ENCODE results near the gene UTS2R.

Gene UTS2R

GRCh38 chr17:82386881-82387704, 15.5 kb downstream of the UTS2R start:
- peaks cover 14% of the 10 kb centered on the region for H3K36me3 ChIP-seq
- peak overlapping the region; percentile 7 for H3K27ac ChIP-seq
- no peak overlapping the region for H3K4me3 ChIP-seq (ENCODE audit: low read depth, low read length)
- DNase-seq: no peak
- TF ChIP-seq CTCF (IDR thresholded peaks at IDR 0.05; ENCODE audit: low read depth, low read length): no peak
- H3K27me3 ChIP-seq (ENCODE audit: insufficient read depth, low read depth, severe bottlenecking): no peaks in the 10 kb centered on the region
- no peaks in the 10 kb centered on the region for H3K9me3 ChIP-seq (ENCODE audit: severe bottlenecking)

DNA sequence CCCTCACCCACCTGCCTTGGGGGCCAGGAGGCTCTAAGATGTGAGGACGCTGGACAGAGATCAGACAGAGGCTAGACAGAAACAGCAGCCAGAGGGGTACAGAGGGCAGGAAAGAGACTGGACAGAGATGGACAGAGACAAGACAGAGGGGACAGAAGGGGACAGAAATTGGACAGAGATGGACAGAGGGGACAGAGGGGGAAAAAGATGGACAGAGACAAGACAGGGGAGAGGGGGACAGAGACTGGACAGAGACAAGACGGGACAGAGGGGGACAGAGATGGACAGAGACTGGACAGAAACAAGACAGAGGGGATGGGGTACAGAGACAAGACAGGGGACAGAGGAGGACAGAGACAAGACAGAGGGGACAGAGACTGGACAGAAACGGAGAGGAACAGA, 16.1 kb downstream of the UTS2R start:
- no peaks in the 10 kb centered on the region for H3K27me3 ChIP-seq (ENCODE audit: insufficient read depth, low read depth, severe bottlenecking)
- peaks cover 20% of the 10 kb centered on the region for H3K36me3 ChIP-seq
- no peak for TF ChIP-seq CTCF (IDR thresholded peaks at IDR 0.05; ENCODE audit: low read depth, low read length)
- DNase-seq: no peak
- no peaks in the 10 kb centered on the region for H3K9me3 ChIP-seq (ENCODE audit: severe bottlenecking)
- no peak overlapping the region for H3K4me3 ChIP-seq (ENCODE audit: low read depth, low read length)
- H3K27ac ChIP-seq: peak overlapping the region; percentile 20; the same call in 1 of the 2 replicates

- peak overlapping the region; percentile 20; the same call in 1 of the 2 replicates for H3K27ac ChIP-seq
- DNase-seq: peak; percentile 60
- no peak overlapping the region for H3K4me3 ChIP-seq (ENCODE audit: low read depth, low read length)
- no peaks in the 10 kb centered on the region for H3K27me3 ChIP-seq (ENCODE audit: insufficient read depth, low read depth, severe bottlenecking)
- TF ChIP-seq CTCF (IDR thresholded peaks at IDR 0.05; ENCODE audit: low read depth, low read length): peak; percentile 39
- H3K36me3 ChIP-seq: peaks cover 26% of the 10 kb centered on the region
- no peaks in the 10 kb centered on the region for H3K9me3 ChIP-seq (ENCODE audit: severe bottlenecking)
Observed at GRCh38 chr17:82388223-82388921, 16.8 kb downstream of the UTS2R start.

- no peak for TF ChIP-seq CTCF (IDR thresholded peaks at IDR 0.05; ENCODE audit: low read depth, low read length)
- Histone ChIP-seq H3K27ac (peak overlapping the region; percentile 67), H3K27me3 (ENCODE audit: insufficient read depth, low read depth, severe bottlenecking) (no peaks in the 10 kb centered on the region), H3K4me3 (ENCODE audit: low read depth, low read length) (no peak overlapping the region), H3K36me3 (peaks cover 28% of the 10 kb centered on the region), H3K9me3 (ENCODE audit: severe bottlenecking) (no peaks in the 10 kb centered on the region)
- DNase-seq: no peak
Observed at GRCh38 chr17:82388922-82389283, 17.3 kb downstream of the UTS2R start.

DNA sequence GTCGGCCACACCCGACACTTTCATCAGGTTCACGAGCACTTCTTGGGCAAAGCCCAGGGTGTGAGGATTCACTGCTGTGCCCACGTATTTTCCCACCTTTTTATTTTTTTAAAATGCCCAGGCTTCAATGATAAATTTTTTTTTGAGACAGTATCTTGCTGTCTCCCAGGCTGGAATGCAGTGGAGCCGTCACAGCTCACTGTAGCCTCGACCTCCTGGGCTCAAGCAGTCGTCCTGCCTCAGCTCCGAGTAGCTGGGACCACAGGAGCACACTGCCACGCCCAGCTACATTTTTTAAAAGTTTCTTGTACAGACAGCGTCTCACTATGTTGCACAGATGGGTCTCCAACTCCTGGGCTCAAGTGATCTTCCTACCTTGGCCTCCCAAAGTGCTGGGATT, 17.8 kb downstream of the UTS2R start:
- Histone ChIP-seq H3K36me3 (peaks cover 32% of the 10 kb centered on the region), H3K27me3 (ENCODE audit: insufficient read depth, low read depth, severe bottlenecking) (no peaks in the 10 kb centered on the region), H3K9me3 (ENCODE audit: severe bottlenecking) (no peaks in the 10 kb centered on the region), H3K4me3 (ENCODE audit: low read depth, low read length) (no peak overlapping the region), H3K27ac (peak overlapping the region; percentile 67)
- peak; percentile 77 for DNase-seq
- TF ChIP-seq CTCF (IDR thresholded peaks at IDR 0.05; ENCODE audit: low read depth, low read length): no peak

All from WERI-Rb-1 (cell line).